HG03354 (cell line): ENCODE results near the gene RPL22.

Experiments used
- ATAC-seq: cut with Tn5 transposase; IDR thresholded peaks from one replicate; pipeline ENCODE4 v1.9.1; 2021; ENCODE audit warnings: mild to moderate bottlenecking; ENCODE audit not compliant: unreplicated experiment, poor library complexity, severe bottlenecking

RPL22 gene

GRCh38 chr1:6163191-6163972, 36.0 kb downstream of the RPL22 start:
- no peak for ATAC-seq

GRCh38 chr1:6162773-6163172, 36.6 kb downstream of the RPL22 start:
- no peak for ATAC-seq

GRCh38 chr1:6162341-6162740, 37.1 kb downstream of the RPL22 start:
- no peak for ATAC-seq

- no peak for ATAC-seq
Observed at GRCh38 chr1:6158181-6158580, 41.2 kb downstream of the RPL22 start.

- no peak for ATAC-seq
Observed at GRCh38 chr1:6157528-6158174, 41.7 kb downstream of the RPL22 start.

GRCh38 chr1:6157132-6157527, 42.3 kb downstream of the RPL22 start:
- no peak for ATAC-seq

- ATAC-seq: no peak
Observed at GRCh38 chr1:6154525-6155319, 44.7 kb downstream of the RPL22 start.

GRCh38 chr1:6152882-6153281, 46.5 kb downstream of the RPL22 start:
- ATAC-seq: no peak

- ATAC-seq: no peak
Observed at GRCh38 chr1:6152181-6152580, 47.2 kb downstream of the RPL22 start.

GRCh38 chr1:6151291-6151822, 48.0 kb downstream of the RPL22 start:
- ATAC-seq: no peak

GRCh38 chr1:6150006-6150938, 49.1 kb downstream of the RPL22 start:
- no peak for ATAC-seq

- ATAC-seq: no peak
Observed at GRCh38 chr1:6149597-6149996, 49.8 kb downstream of the RPL22 start.

GRCh38 chr1:6148497-6149241, 50.7 kb downstream of the RPL22 start:
- ATAC-seq: no peak

- no peak for ATAC-seq
Observed at GRCh38 chr1:6145864-6146410, 53.5 kb downstream of the RPL22 start.

GRCh38 chr1:6145396-6145750, 54.0 kb downstream of the RPL22 start:
- ATAC-seq: no peak

GRCh38 chr1:6144647-6145395, 54.6 kb downstream of the RPL22 start:
- no peak for ATAC-seq

GRCh38 chr1:6144175-6144574, 55.2 kb downstream of the RPL22 start:
- ATAC-seq: no peak

- ATAC-seq: no peak
Observed at GRCh38 chr1:6143395-6143794, 56.0 kb downstream of the RPL22 start.
